GM23338 (cell line): ENCODE results near the gene RBBP4. TPM values are rescaled to one million over a fixed set of nuclear protein-coding genes. Genes with fewer than 3 reads are reported as not detected.
A peak's percentile ranks its signal among the peaks of the same experiment; 100 is the strongest.

Experiments
- ATAC-seq: fragments of 200-7000 bp; cut with Tn5 transposase; 3 replicates; pipeline ENCODE4 v1.9.1; 2020
- DNase-seq: peaks from one replicate; pipeline ENCODE4 v3.0.0-alpha.2; 2015; ENCODE audit warnings: low spot score
- H2AFZ ChIP-seq: fragments of 200-600 bp; sonication (generic); 2 replicates; pipeline ENCODE4 v1.8.0; 2016; ENCODE audit warnings: antibody characterized with exemption, mild to moderate bottlenecking, moderate library complexity
- H3F3A ChIP-seq: fragments of 200-600 bp; sonication (generic); replicated peaks from 2 replicates; pipeline ENCODE4 v1.8.0; 2017; ENCODE audit warnings: antibody characterized with exemption, mixed run types, low read depth
- H3K27ac ChIP-seq: fragments of 200-600 bp; sonication (generic); 2 replicates; pipeline ENCODE4 v1.6.1; 2016; ENCODE audit warnings: low read depth
- H3K27me3 ChIP-seq: fragments of 200-600 bp; sonication (generic); 2 replicates; pipeline ENCODE4 v1.8.0; 2016; ENCODE audit warnings: mild to moderate bottlenecking, mixed run types, moderate library complexity; ENCODE audit not compliant: insufficient read depth
- H3K36me3 ChIP-seq: fragments of 200-600 bp; sonication (generic); 2 replicates; pipeline ENCODE4 v1.8.0; 2016; ENCODE audit warnings: mild to moderate bottlenecking; ENCODE audit not compliant: insufficient read depth
- H3K4me1 ChIP-seq: fragments of 200-600 bp; sonication (generic); 2 replicates; pipeline ENCODE4 v1.8.0; 2016; ENCODE audit warnings: mild to moderate bottlenecking, moderate library complexity; ENCODE audit not compliant: insufficient read depth
- H3K4me2 ChIP-seq: fragments of 200-600 bp; sonication (generic); 2 replicates; pipeline ENCODE4 v1.7.1; 2017; ENCODE audit warnings: mixed run types
- H3K4me3 ChIP-seq: fragments of 200-600 bp; sonication (generic); 2 replicates; pipeline ENCODE4 v1.6.1; 2016; ENCODE audit warnings: mixed run types
- H3K79me2 ChIP-seq: fragments of 200-600 bp; sonication (generic); replicated peaks from 2 replicates; pipeline ENCODE4 v1.8.0; 2017; ENCODE audit warnings: mild to moderate bottlenecking; ENCODE audit not compliant: insufficient read depth
- H3K9me2 ChIP-seq: fragments of 200-600 bp; sonication (generic); 2 replicates; pipeline ENCODE4 v1.8.0; 2017; ENCODE audit not compliant: insufficient read depth
- H4K20me1 ChIP-seq: fragments of 200-600 bp; sonication (generic); replicated peaks from 2 replicates; pipeline ENCODE4 v1.8.0; 2017; ENCODE audit warnings: mild to moderate bottlenecking; ENCODE audit not compliant: insufficient read depth
- H3K27ac Mint-ChIP-seq: 2 replicates; pipeline ENCODE4 v1.8.0; 2020; ENCODE audit warnings: inconsistent platforms, mild to moderate bottlenecking, moderate library complexity, mixed read lengths
- H3K27me3 Mint-ChIP-seq: 3 replicates; pipeline ENCODE4 v1.8.0; 2022; ENCODE audit warnings: low read depth, mild to moderate bottlenecking, moderate library complexity, mixed read lengths, inconsistent platforms; ENCODE audit not compliant: insufficient read depth, poor library complexity
- H3K36me3 Mint-ChIP-seq: 3 replicates; pipeline ENCODE4 v1.8.0; 2021; ENCODE audit warnings: low read depth, mild to moderate bottlenecking, inconsistent platforms, moderate library complexity, mixed read lengths
- H3K4me1 Mint-ChIP-seq: 3 replicates; pipeline ENCODE4 v1.8.0; 2020; ENCODE audit warnings: mild to moderate bottlenecking, inconsistent platforms, mixed read lengths
- H3K4me3 Mint-ChIP-seq: 3 replicates; pipeline ENCODE4 v1.8.0; 2021; ENCODE audit warnings: moderate library complexity, mild to moderate bottlenecking, inconsistent platforms, mixed read lengths
- H3K9me3 Mint-ChIP-seq: 3 replicates; pipeline ENCODE4 v1.8.0; 2020; ENCODE audit warnings: moderate library complexity, mild to moderate bottlenecking, inconsistent platforms, mixed read lengths
- CREB1 ChIP-seq: fragments of 250-450 bp; sonication (Bioruptor Pico); IDR thresholded peaks from 2 replicates; pipeline ENCODE4 v1.5.0; 2020; ENCODE audit warnings: low read depth, mild to moderate bottlenecking, moderate library complexity
- CTCF ChIP-seq, 2 experiments: fragments of 200-600 bp in 1 of 2; sonication (generic) in 1 of 2; conservative IDR thresholded peaks; 2 replicates each; pipeline versions ENCODE4 v1.5.1 to v1.6.1; 2016 to 2017; ENCODE audit warnings: antibody characterized with exemption in 2 of 2, low read depth in 2 of 2, mild to moderate bottlenecking in 2 of 2, moderate library complexity in 1 of 2
- ETS1 ChIP-seq: IDR thresholded peaks from 2 replicates; pipeline ENCODE4 v1.6.1; 2016; ENCODE audit warnings: antibody characterized with exemption
- EZH2 ChIP-seq: fragments of 200-600 bp; sonication (generic); IDR thresholded peaks from one replicate; pipeline ENCODE4 v1.8.0; 2017; ENCODE audit warnings: antibody characterized with exemption, mild to moderate bottlenecking, low read depth; ENCODE audit not compliant: unreplicated experiment
- JUNB ChIP-seq: IDR thresholded peaks from one replicate; pipeline ENCODE4 v1.6.1; 2016; ENCODE audit warnings: antibody characterized with exemption; ENCODE audit not compliant: unreplicated experiment
- NANOG ChIP-seq: IDR thresholded peaks from 2 replicates; pipeline ENCODE4 v1.6.1; 2016; ENCODE audit warnings: antibody characterized with exemption, borderline replicate concordance
- POLR2AphosphoS5 ChIP-seq: IDR thresholded peaks from 2 replicates; pipeline ENCODE4 v1.6.1; 2016; ENCODE audit warnings: antibody characterized with exemption, low read depth
- REST ChIP-seq: IDR thresholded peaks from one replicate; pipeline ENCODE4 v1.6.1; 2018; ENCODE audit warnings: antibody characterized with exemption; ENCODE audit not compliant: unreplicated experiment
- ZNF114 ChIP-seq: fragments of 250-450 bp; sonication (Bioruptor Pico); IDR thresholded peaks from 2 replicates; pipeline ENCODE4 v1.5.0; 2020; ENCODE audit warnings: mild to moderate bottlenecking, moderate library complexity
- ZNF331 ChIP-seq: fragments of 250-450 bp; sonication (Bioruptor Pico); IDR thresholded peaks from 2 replicates; pipeline ENCODE4 v1.5.0; 2020; ENCODE audit warnings: low read depth, mild to moderate bottlenecking, moderate library complexity
- polyA plus RNA-seq: library from polyadenylated mRNA; unstranded; fragments of >200 nt; fragmentation: Nextera tagmentation; extraction: Ambion mirVana; gene quantifications from 2 replicates; pipeline ENCODE4 v1.2.1, GENCODE V29; 2016
- total RNA-seq: library from RNA; depleted of rRNA; stranded (reverse); fragments of >200 nt; shearing (Covaris generic); gene quantifications from 2 replicates; pipeline ENCODE4 v1.2.3, GENCODE V29; 2014

RBBP4 gene
- total and polyA plus RNA-seq, 2 experiments from 2014 or later, result 262 to 312 TPM

GRCh38 chr1:32703479-32704291 lies 52.7 kb downstream of the RBBP4 start:
- Histone ChIP-seq H3K4me2 (peak overlapping the region; percentile 97), H3K36me3 (no peaks in the 10 kb centered on the region), H3K79me2 (no peaks in the 10 kb centered on the region), H2AFZ (peak overlapping the region; percentile 85), H3K4me3 (peak overlapping the region; percentile 75), H4K20me1 (no peaks in the 10 kb centered on the region; the same call in 1 of the 2 replicates), H3F3A (peaks cover 11% of the 10 kb centered on the region; the same call in 1 of the 2 replicates), H3K27ac (no peak overlapping the region), H3K27me3 (peaks cover 39% of the 10 kb centered on the region), H3K4me1 (peaks cover 9% of the 10 kb centered on the region), H3K9me2 (no peaks in the 10 kb centered on the region)
- no peaks in the 10 kb centered on the region for H3K9me3 Mint-ChIP-seq
- H3K27ac Mint-ChIP-seq, result no peak overlapping the region
- peaks cover 12% of the 10 kb centered on the region for H3K4me1 Mint-ChIP-seq
- DNase-seq (peak; percentile 53), ATAC-seq (peak; percentile 46)
- H3K36me3 Mint-ChIP-seq, result no peaks in the 10 kb centered on the region; the same call in 2 of the 3 replicates
- peaks cover 32% of the 10 kb centered on the region for H3K27me3 Mint-ChIP-seq
- peak overlapping the region; percentile 39 for H3K4me3 Mint-ChIP-seq
- TF ChIP-seq JUNB (no peak), NANOG (no peak), POLR2AphosphoS5 (no peak), ZNF114 (CRISPR knock-in tag) (no peak), EZH2 (no peak), CREB1 (CRISPR knock-in tag) (no peak), ZNF331 (CRISPR knock-in tag) (no peak), REST (no peak), ETS1 (no peak), CTCF (conservative IDR thresholded peaks at IDR 0.05; ENCODE audit: low read depth in 2 of 2) (no peak)
